GM12878 (cell line): ENCODE data around the gene N4BP2. TPM values are rescaled to one million over a fixed set of nuclear protein-coding genes. Genes with fewer than 3 reads are reported as not detected.

Experiments used
- BCL11A ChIP-seq: IDR thresholded peaks from 2 replicates; pipeline ENCODE4 v1.6.1; 2011; ENCODE audit warnings: low read depth, low read length
- BCLAF1 ChIP-seq: fragments of 450-650 bp; IDR thresholded peaks from 2 replicates; pipeline ENCODE4 v1.6.1; 2017; ENCODE audit warnings: antibody characterized with exemption, mild to moderate bottlenecking, moderate library complexity
- BHLHE40 ChIP-seq, 2 experiments: fragments of 450-650 bp in 1 of 2; IDR thresholded peaks; 2 replicates each; pipeline ENCODE4 v1.6.1; 2011 to 2017; ENCODE audit warnings: low read depth in 2 of 2, borderline replicate concordance in 1 of 2, improper control_type of control experiment in 1 of 2, low read length in 1 of 2, mild to moderate bottlenecking in 1 of 2
- CREM ChIP-seq: IDR thresholded peaks from 2 replicates; pipeline ENCODE4 v1.6.1; 2014; ENCODE audit warnings: antibody characterized with exemption, low read depth
- CUX1 ChIP-seq: IDR thresholded peaks from 2 replicates; pipeline ENCODE4 v1.6.1; 2012; ENCODE audit warnings: improper control_type of control experiment, low read depth, low read length; ENCODE audit not compliant: insufficient replicate concordance
- ESRRA ChIP-seq: IDR thresholded peaks from 2 replicates; pipeline ENCODE4 v1.6.1; 2012; ENCODE audit warnings: mild to moderate bottlenecking, low read length, improper control_type of control experiment
- HDAC2 ChIP-seq: fragments of 200-600 bp; sonication (generic); IDR thresholded peaks from 2 replicates; pipeline ENCODE4 v1.6.1; 2017
- HDAC6 ChIP-seq: fragments of 200-600 bp; sonication (generic); IDR thresholded peaks from one replicate; pipeline ENCODE4 v1.8.0; 2017; ENCODE audit warnings: antibody characterized with exemption; ENCODE audit not compliant: unreplicated experiment
- IRF3 ChIP-seq: fragments of 450-650 bp; IDR thresholded peaks from 2 replicates; pipeline ENCODE4 v1.6.1; 2014; ENCODE audit warnings: mild to moderate bottlenecking
- MEF2A ChIP-seq: IDR thresholded peaks from 2 replicates; pipeline ENCODE4 v1.6.1; 2011; ENCODE audit warnings: low read depth, mild to moderate bottlenecking, low read length, moderate library complexity; ENCODE audit not compliant: insufficient read depth
- MLLT1 ChIP-seq: fragments of 450-650 bp; IDR thresholded peaks from 2 replicates; pipeline ENCODE4 v1.6.1; 2016; ENCODE audit warnings: mild to moderate bottlenecking
- MYC ChIP-seq: IDR thresholded peaks from 2 replicates; pipeline ENCODE4 v1.6.1; 2011; ENCODE audit warnings: mild to moderate bottlenecking, low read length, moderate library complexity, inconsistent platforms; ENCODE audit not compliant: insufficient read depth, insufficient replicate concordance, insufficient read length, severe bottlenecking
- NBN ChIP-seq: fragments of 450-650 bp; IDR thresholded peaks from 2 replicates; pipeline ENCODE4 v1.6.1; 2016
- NFYB ChIP-seq: IDR thresholded peaks from 2 replicates; pipeline ENCODE4 v1.6.1; 2011; ENCODE audit warnings: low read depth, mild to moderate bottlenecking, low read length, improper control_type of control experiment, moderate library complexity; ENCODE audit not compliant: insufficient read depth
- POLR2A ChIP-seq: IDR thresholded peaks from 2 replicates; pipeline ENCODE4 v1.6.1; 2011; ENCODE audit warnings: low read depth, mild to moderate bottlenecking, low read length
- RB1 ChIP-seq: fragments of 450-650 bp; formaldehyde crosslinking; IDR thresholded peaks from 2 replicates; pipeline ENCODE4 v1.6.1; 2017; ENCODE audit warnings: mild to moderate bottlenecking, borderline replicate concordance
- ZNF207 ChIP-seq: fragments of 450-650 bp; IDR thresholded peaks from 2 replicates; pipeline ENCODE4 v1.6.1; 2014; ENCODE audit warnings: antibody characterized with exemption, mild to moderate bottlenecking, borderline replicate concordance
- ZNF384 ChIP-seq: IDR thresholded peaks from 2 replicates; pipeline ENCODE4 v1.6.1; 2012; ENCODE audit warnings: low read depth, mild to moderate bottlenecking, low read length, improper control_type of control experiment, borderline replicate concordance
- ZNF622 ChIP-seq: fragments of 450-650 bp; IDR thresholded peaks from 2 replicates; pipeline ENCODE4 v1.6.1; 2017; ENCODE audit warnings: mild to moderate bottlenecking, inconsistent platforms
- polyA plus RNA-seq, 11 experiments: library from polyadenylated mRNA; depleted of rRNA in 4 of 11; unstranded in 6 of 11; stranded (reverse) in 5 of 11; fragments of >200 nt; fragmentation: Nextera tagmentation in 4 of 11; fragmentation: Illumina TruSeq in 1 of 11; extraction: Ambion mirVana in 4 of 11; extraction: Trizol in 1 of 11; gene quantifications; 1 replicate in 1 of 11; 2 replicates in 10 of 11; pipeline versions ENCODE4 v1.2.1 to v1.2.3, GENCODE V29; 2011 to 2016; ENCODE audit warnings: inconsistent platforms in 2 of 11, missing spikeins in 2 of 11, low read depth in 1 of 11
- total RNA-seq, 4 experiments: library from RNA; depleted of rRNA in 3 of 4; stranded (reverse); fragments of >200 nt in 3 of 4; fragmentation: Illumina TruSeq in 1 of 4; extraction: Trizol in 1 of 4; gene quantifications; 2 replicates each; pipeline versions ENCODE4 v1.2.1 to v1.2.3, GENCODE V29; 2013 to 2021

N4BP2 gene
- total and polyA plus RNA-seq, 10 of the 15 experiments (the other 5 are each of a cell fraction or from before 2014, with no cell fraction given) = 2.3 to 18.7 (median 10.0) TPM

- TF ChIP-seq ZNF384 (peak; percentile 14; the same call in 1 of the 2 replicates), MLLT1 (peak; percentile 92), IRF3 (no peak), MYC (no peak), CUX1 (peak; percentile 50), RB1 (no peak), HDAC6 (no peak), BCL11A (peak; percentile 77; the same call in 1 of the 2 replicates), ZNF622 (no peak), NFYB (0 out of 2 replicates have a peak, but pooled peaks have one; percentile 21), ESRRA (peak; percentile 52; the same call in 1 of the 2 replicates), BCLAF1 (no peak), POLR2A (peak; percentile 79), CREM (peak; percentile 89), MEF2A (peak; percentile 51; the same call in 1 of the 2 replicates), NBN (peak; percentile 85; the same call in 1 of the 2 replicates), ZNF207 (no peak), HDAC2 (no peak), BHLHE40 (IDR thresholded peaks at IDR 0.05; ENCODE audit: borderline replicate concordance in 1 of 2, low read depth in 2 of 2, low read length in 1 of 2) (peak; percentile 97 to 99)
Observed at GRCh38 chr4:40199999-40200874, 143.6 kb downstream of the N4BP2 start (continued).
